H1 (cell line): ENCODE results near the gene DUOX1. TPM values are rescaled to one million over a fixed set of nuclear protein-coding genes. Genes with fewer than 3 reads are reported as not detected.

Experiments used
- EP300 ChIP-seq, 2 experiments: IDR thresholded peaks; 1 replicate in 1 of 2; 2 replicates in 1 of 2; pipeline ENCODE4 v1.6.1; 2011 to 2012; ENCODE audit warnings: low read depth in 2 of 2, low read length in 2 of 2, mild to moderate bottlenecking in 2 of 2, borderline replicate concordance in 1 of 2, inconsistent platforms in 1 of 2, moderate library complexity in 1 of 2
- RAD21 ChIP-seq, 2 experiments: IDR thresholded peaks in 1 of 2; conservative IDR thresholded peaks in 1 of 2; 2 replicates each; pipeline ENCODE4 v1.6.1; 2011; ENCODE audit warnings: low read depth in 2 of 2, low read length in 2 of 2, improper control_type of control experiment in 1 of 2, inconsistent platforms in 1 of 2, mild to moderate bottlenecking in 1 of 2, moderate library complexity in 1 of 2
- RXRA ChIP-seq: IDR thresholded peaks from 2 replicates; pipeline ENCODE4 v1.6.1; 2011; ENCODE audit warnings: low read depth, mild to moderate bottlenecking, low read length, moderate library complexity; ENCODE audit not compliant: insufficient read depth
- SIX5 ChIP-seq: IDR thresholded peaks from 2 replicates; pipeline ENCODE4 v1.6.1; 2011; ENCODE audit warnings: mild to moderate bottlenecking, low read depth, low read length
- TBP ChIP-seq: IDR thresholded peaks from 2 replicates; pipeline ENCODE4 v1.6.1; 2011; ENCODE audit warnings: low read depth, low read length, improper control_type of control experiment
- polyA plus RNA-seq, 7 experiments: library from polyadenylated mRNA; depleted of rRNA in 3 of 7; stranded (reverse) in 5 of 7; unstranded in 2 of 7; fragments of >200 nt in 5 of 7; fragments of 200-250 nt in 2 of 7; gene quantifications; 1 replicate in 5 of 7; 2 replicates in 1 of 7; 4 replicates in 1 of 7; pipeline versions ENCODE4 v1.2.1 to v1.2.3, GENCODE V29; 2011 to 2013; ENCODE audit warnings: missing spikeins in 2 of 7, mixed read lengths in 2 of 7
- total RNA-seq: library from RNA; stranded (reverse); fragmentation: NEBNext Ultra II Directional; extraction: Animal tissue kit (Norgen Biotek cat#: 25700); gene quantifications from 2 replicates; pipeline ENCODE4 v1.2.1, GENCODE V29; 2021
- TF ChIP-seq, protein P1 (sequence below): IDR thresholded peaks from 2 replicates; pipeline ENCODE4 v1.6.1; 2011; ENCODE audit warnings: low read depth, mild to moderate bottlenecking, low read length; ENCODE audit not compliant: insufficient read depth
- TF ChIP-seq, protein P2 (sequence below): fragments of 300-600 bp; sonication (generic); IDR thresholded peaks from 2 replicates; pipeline ENCODE4 v1.7.1; 2012; ENCODE audit warnings: low read length, moderate library complexity, mild to moderate bottlenecking, inconsistent platforms; ENCODE audit not compliant: insufficient replicate concordance

The DUOX1 gene
- total and polyA plus RNA-seq, 2 of the 8 experiments (the other 6 are each of a cell fraction or from before 2014, with no cell fraction given): 0.84 to 1.4 TPM

DNA sequence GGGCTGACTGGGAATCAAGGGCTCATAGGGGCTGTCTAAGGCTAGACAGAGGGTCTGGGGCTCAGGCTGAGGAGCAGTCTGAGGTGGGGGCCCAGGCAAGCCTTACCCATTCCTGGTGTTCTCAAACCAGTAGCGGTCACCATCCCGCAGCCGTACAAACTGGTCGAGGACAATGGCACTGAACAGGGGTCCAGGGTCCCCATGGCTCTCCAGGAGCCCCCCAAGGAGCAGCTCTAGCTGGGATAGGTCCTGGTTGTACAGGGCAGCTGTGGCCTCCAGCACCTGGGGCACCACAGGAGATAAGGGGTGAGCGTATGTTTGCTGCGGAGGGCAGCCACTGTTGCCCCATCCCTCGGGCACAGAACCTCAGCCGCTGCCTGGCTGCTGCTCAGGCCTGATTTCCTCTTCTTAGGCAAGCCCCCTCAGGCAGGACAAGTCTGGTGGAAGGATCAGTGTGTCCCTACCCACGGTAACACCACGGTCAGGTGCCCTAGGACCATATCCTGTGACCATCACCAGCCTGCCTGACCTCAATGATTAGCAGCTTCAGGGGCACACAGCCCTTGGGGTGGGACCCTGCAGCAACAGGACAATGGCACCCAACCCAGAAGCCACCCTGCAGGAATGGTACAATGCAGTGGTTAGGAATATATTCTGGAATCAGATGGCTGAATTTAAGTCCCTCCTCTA, 21.7 kb upstream of the DUOX1 start (continued):
- TF ChIP-seq, protein P1, sequence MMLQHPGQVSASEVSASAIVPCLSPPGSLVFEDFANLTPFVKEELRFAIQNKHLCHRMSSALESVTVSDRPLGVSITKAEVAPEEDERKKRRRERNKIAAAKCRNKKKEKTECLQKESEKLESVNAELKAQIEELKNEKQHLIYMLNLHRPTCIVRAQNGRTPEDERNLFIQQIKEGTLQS: no peak
- TF ChIP-seq RXRA (no peak), TBP (no peak), RAD21 (IDR thresholded peaks at IDR 0.05 in 1 of 2, conservative IDR thresholded peaks at IDR 0.05 in 1 of 2; ENCODE audit: low read depth in 2 of 2, low read length in 2 of 2) (no peak), EP300 (IDR thresholded peaks at IDR 0.05; ENCODE audit: borderline replicate concordance in 1 of 2, low read depth in 2 of 2, low read length in 2 of 2) (no peak), SIX5 (no peak)
- TF ChIP-seq, protein P2, sequence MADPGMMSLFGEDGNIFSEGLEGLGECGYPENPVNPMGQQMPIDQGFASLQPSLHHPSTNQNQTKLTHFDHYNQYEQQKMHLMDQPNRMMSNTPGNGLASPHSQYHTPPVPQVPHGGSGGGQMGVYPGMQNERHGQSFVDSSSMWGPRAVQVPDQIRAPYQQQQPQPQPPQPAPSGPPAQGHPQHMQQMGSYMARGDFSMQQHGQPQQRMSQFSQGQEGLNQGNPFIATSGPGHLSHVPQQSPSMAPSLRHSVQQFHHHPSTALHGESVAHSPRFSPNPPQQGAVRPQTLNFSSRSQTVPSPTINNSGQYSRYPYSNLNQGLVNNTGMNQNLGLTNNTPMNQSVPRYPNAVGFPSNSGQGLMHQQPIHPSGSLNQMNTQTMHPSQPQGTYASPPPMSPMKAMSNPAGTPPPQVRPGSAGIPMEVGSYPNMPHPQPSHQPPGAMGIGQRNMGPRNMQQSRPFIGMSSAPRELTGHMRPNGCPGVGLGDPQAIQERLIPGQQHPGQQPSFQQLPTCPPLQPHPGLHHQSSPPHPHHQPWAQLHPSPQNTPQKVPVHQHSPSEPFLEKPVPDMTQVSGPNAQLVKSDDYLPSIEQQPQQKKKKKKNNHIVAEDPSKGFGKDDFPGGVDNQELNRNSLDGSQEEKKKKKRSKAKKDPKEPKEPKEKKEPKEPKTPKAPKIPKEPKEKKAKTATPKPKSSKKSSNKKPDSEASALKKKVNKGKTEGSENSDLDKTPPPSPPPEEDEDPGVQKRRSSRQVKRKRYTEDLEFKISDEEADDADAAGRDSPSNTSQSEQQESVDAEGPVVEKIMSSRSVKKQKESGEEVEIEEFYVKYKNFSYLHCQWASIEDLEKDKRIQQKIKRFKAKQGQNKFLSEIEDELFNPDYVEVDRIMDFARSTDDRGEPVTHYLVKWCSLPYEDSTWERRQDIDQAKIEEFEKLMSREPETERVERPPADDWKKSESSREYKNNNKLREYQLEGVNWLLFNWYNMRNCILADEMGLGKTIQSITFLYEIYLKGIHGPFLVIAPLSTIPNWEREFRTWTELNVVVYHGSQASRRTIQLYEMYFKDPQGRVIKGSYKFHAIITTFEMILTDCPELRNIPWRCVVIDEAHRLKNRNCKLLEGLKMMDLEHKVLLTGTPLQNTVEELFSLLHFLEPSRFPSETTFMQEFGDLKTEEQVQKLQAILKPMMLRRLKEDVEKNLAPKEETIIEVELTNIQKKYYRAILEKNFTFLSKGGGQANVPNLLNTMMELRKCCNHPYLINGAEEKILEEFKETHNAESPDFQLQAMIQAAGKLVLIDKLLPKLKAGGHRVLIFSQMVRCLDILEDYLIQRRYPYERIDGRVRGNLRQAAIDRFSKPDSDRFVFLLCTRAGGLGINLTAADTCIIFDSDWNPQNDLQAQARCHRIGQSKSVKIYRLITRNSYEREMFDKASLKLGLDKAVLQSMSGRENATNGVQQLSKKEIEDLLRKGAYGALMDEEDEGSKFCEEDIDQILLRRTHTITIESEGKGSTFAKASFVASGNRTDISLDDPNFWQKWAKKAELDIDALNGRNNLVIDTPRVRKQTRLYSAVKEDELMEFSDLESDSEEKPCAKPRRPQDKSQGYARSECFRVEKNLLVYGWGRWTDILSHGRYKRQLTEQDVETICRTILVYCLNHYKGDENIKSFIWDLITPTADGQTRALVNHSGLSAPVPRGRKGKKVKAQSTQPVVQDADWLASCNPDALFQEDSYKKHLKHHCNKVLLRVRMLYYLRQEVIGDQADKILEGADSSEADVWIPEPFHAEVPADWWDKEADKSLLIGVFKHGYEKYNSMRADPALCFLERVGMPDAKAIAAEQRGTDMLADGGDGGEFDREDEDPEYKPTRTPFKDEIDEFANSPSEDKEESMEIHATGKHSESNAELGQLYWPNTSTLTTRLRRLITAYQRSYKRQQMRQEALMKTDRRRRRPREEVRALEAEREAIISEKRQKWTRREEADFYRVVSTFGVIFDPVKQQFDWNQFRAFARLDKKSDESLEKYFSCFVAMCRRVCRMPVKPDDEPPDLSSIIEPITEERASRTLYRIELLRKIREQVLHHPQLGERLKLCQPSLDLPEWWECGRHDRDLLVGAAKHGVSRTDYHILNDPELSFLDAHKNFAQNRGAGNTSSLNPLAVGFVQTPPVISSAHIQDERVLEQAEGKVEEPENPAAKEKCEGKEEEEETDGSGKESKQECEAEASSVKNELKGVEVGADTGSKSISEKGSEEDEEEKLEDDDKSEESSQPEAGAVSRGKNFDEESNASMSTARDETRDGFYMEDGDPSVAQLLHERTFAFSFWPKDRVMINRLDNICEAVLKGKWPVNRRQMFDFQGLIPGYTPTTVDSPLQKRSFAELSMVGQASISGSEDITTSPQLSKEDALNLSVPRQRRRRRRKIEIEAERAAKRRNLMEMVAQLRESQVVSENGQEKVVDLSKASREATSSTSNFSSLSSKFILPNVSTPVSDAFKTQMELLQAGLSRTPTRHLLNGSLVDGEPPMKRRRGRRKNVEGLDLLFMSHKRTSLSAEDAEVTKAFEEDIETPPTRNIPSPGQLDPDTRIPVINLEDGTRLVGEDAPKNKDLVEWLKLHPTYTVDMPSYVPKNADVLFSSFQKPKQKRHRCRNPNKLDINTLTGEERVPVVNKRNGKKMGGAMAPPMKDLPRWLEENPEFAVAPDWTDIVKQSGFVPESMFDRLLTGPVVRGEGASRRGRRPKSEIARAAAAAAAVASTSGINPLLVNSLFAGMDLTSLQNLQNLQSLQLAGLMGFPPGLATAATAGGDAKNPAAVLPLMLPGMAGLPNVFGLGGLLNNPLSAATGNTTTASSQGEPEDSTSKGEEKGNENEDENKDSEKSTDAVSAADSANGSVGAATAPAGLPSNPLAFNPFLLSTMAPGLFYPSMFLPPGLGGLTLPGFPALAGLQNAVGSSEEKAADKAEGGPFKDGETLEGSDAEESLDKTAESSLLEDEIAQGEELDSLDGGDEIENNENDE: no peak
- TF ChIP-seq, all 59 proteins: peak for 0
